ENCODE results near the gene SLC7A11.
"Not testable (repeated sequence)": the region's sequence is repeated elsewhere in the genome, so short reads cannot be mapped to it uniquely, and the experiment has no call there.

Gene SLC7A11

GRCh38 chr4:138242834-138243156, 646 bp upstream of the SLC7A11 start:
- DNase-seq (ENCODE audit: low read depth in 2 of 2): no peak

- no peak for DNase-seq (ENCODE audit: low read depth in 2 of 2)
Observed at GRCh38 chr4:138241281-138242075, 671 bp downstream of the SLC7A11 start.

GRCh38 chr4:138239491-138239890, 2.7 kb downstream of the SLC7A11 start:
- DNase-seq (ENCODE audit: low read depth in 2 of 2): no peak

- no peak for DNase-seq (ENCODE audit: low read depth in 2 of 2)
Observed at GRCh38 chr4:138238521-138239292, 3.4 kb downstream of the SLC7A11 start.

- DNase-seq (ENCODE audit: low read depth in 2 of 2): not testable (repeated sequence)
Observed at GRCh38 chr4:138237132-138237531, 5.0 kb downstream of the SLC7A11 start.

- DNase-seq (ENCODE audit: low read depth in 2 of 2): no peak
Observed at GRCh38 chr4:138236037-138236436, 6.1 kb downstream of the SLC7A11 start.

GRCh38 chr4:138235419-138235952, 6.7 kb downstream of the SLC7A11 start:
- DNase-seq (ENCODE audit: low read depth in 2 of 2): no peak

- DNase-seq (ENCODE audit: low read depth in 2 of 2): no peak
Observed at GRCh38 chr4:138234248-138234647, 7.9 kb downstream of the SLC7A11 start.

GRCh38 chr4:138233313-138234034, 8.7 kb downstream of the SLC7A11 start:
- no peak for DNase-seq (ENCODE audit: low read depth in 2 of 2)

GRCh38 chr4:138232364-138232763, 9.8 kb downstream of the SLC7A11 start:
- no peak for DNase-seq (ENCODE audit: low read depth in 2 of 2)

- DNase-seq (ENCODE audit: low read depth in 2 of 2): no peak
Observed at GRCh38 chr4:138230048-138230447, 12.1 kb downstream of the SLC7A11 start.

GRCh38 chr4:138229160-138229559, 13.0 kb downstream of the SLC7A11 start:
- DNase-seq (ENCODE audit: low read depth in 2 of 2): no peak

GRCh38 chr4:138226351-138226750, 15.8 kb downstream of the SLC7A11 start:
- DNase-seq (ENCODE audit: low read depth in 2 of 2): no peak

- no peak for DNase-seq (ENCODE audit: low read depth in 2 of 2)
Observed at GRCh38 chr4:138225477-138225876, 16.7 kb downstream of the SLC7A11 start.

- DNase-seq (ENCODE audit: low read depth in 2 of 2): no peak
Observed at GRCh38 chr4:138224614-138225013, 17.5 kb downstream of the SLC7A11 start.

GRCh38 chr4:138223231-138223910, 18.8 kb downstream of the SLC7A11 start:
- DNase-seq (ENCODE audit: low read depth in 2 of 2): no peak

GRCh38 chr4:138222046-138222445, 20.1 kb downstream of the SLC7A11 start:
- no peak for DNase-seq (ENCODE audit: low read depth in 2 of 2)

- DNase-seq (ENCODE audit: low read depth in 2 of 2): no peak
Observed at GRCh38 chr4:138218976-138219375, 23.2 kb downstream of the SLC7A11 start.

- no peak for DNase-seq (ENCODE audit: low read depth in 2 of 2)
Observed at GRCh38 chr4:138217567-138217966, 24.6 kb downstream of the SLC7A11 start.

GRCh38 chr4:138216272-138216867, 25.8 kb downstream of the SLC7A11 start:
- no peak for DNase-seq (ENCODE audit: low read depth in 2 of 2)

GRCh38 chr4:138210576-138210975, 31.6 kb downstream of the SLC7A11 start:
- not testable (repeated sequence) for DNase-seq (ENCODE audit: low read depth in 2 of 2)

Data from stimulated activated CD8-positive, alpha-beta memory T cell treated with anti-CD3 and anti-CD28 coated beads, Interleukin-7, amount 100 ng/mL, for 1 hour (primary cell).